Loucy (cell line): ENCODE data around the gene ADSL.

ENCODE experiments used
- EZH2phosphoT487 ChIP-seq: fragments of 200-600 bp; IDR thresholded peaks from 2 replicates; pipeline ENCODE4 v1.6.1; 2018; ENCODE audit warnings: antibody characterized with exemption, mild to moderate bottlenecking, moderate library complexity, borderline replicate concordance
- TF ChIP-seq, protein P1 (sequence below): fragments of 200-600 bp; sonication (generic); conservative IDR thresholded peaks from 2 replicates; pipeline ENCODE4 v1.5.1; 2014; ENCODE audit warnings: mild to moderate bottlenecking, antibody characterized with exemption, low read length

DNA sequence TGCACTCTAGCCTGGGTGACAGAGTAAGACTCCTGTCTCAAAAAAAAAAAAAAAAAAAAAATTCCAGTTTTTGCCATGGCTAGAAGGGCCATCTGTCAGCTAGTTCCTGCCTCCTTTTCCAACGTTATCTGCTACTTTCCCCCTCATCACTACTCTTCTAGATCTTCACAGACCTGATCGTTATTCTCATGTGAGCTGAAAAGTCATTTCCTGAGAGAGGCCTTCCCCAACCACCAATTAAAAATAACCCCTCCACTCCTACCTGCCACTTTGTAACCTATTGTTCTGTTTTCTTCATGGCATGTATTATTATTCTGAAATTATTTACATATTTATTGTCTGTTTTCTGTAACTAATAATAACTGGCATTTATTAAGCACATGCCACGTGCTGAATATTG is 48.3 kb downstream of the ADSL start:
- TF ChIP-seq, protein P1, sequence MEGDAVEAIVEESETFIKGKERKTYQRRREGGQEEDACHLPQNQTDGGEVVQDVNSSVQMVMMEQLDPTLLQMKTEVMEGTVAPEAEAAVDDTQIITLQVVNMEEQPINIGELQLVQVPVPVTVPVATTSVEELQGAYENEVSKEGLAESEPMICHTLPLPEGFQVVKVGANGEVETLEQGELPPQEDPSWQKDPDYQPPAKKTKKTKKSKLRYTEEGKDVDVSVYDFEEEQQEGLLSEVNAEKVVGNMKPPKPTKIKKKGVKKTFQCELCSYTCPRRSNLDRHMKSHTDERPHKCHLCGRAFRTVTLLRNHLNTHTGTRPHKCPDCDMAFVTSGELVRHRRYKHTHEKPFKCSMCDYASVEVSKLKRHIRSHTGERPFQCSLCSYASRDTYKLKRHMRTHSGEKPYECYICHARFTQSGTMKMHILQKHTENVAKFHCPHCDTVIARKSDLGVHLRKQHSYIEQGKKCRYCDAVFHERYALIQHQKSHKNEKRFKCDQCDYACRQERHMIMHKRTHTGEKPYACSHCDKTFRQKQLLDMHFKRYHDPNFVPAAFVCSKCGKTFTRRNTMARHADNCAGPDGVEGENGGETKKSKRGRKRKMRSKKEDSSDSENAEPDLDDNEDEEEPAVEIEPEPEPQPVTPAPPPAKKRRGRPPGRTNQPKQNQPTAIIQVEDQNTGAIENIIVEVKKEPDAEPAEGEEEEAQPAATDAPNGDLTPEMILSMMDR = no peak
- no peak for TF ChIP-seq EZH2phosphoT487
